Type B pancreatic cell (in vitro differentiated cells): ENCODE results near the gene SPATA25. TPM values are rescaled to one million over a fixed set of nuclear protein-coding genes. Genes with fewer than 3 reads are reported as not detected.

ENCODE experiments used
- DNase-seq: peaks from one replicate; pipeline ENCODE4 v3.0.0; 2021; ENCODE audit warnings: mixed read lengths; ENCODE audit not compliant: unreplicated experiment; ENCODE audit errors: extremely low spot score
- H3K27ac Mint-ChIP-seq: 2 replicates; pipeline ENCODE4 v1.8.0; 2021; ENCODE audit warnings: mild to moderate bottlenecking, mixed read lengths
- H3K27me3 Mint-ChIP-seq: 2 replicates; pipeline ENCODE4 v1.8.0; 2021; ENCODE audit warnings: mixed read lengths
- H3K36me3 Mint-ChIP-seq: 2 replicates; pipeline ENCODE4 v1.8.0; 2021; ENCODE audit warnings: mixed read lengths
- H3K4me1 Mint-ChIP-seq: one replicate; pipeline ENCODE4 v1.8.0; 2021; ENCODE audit warnings: mixed read lengths; ENCODE audit not compliant: unreplicated experiment
- H3K4me3 Mint-ChIP-seq: 2 replicates; pipeline ENCODE4 v1.8.0; 2021; ENCODE audit warnings: mild to moderate bottlenecking, mixed read lengths
- H3K9me3 Mint-ChIP-seq: 2 replicates; pipeline ENCODE4 v1.8.0; 2021; ENCODE audit warnings: mixed read lengths
- total RNA-seq: library from RNA; stranded (reverse); gene quantifications from 2 replicates; pipeline ENCODE4 v1.2.1, GENCODE V29; 2021; ENCODE audit warnings: low replicate concordance
- TF ChIP-seq, protein P1 (sequence below): fragments of 200-600 bp; sonication (generic); conservative IDR thresholded peaks from 2 replicates; pipeline ENCODE4 v1.5.0; 2021; ENCODE audit warnings: antibody characterized with exemption, mild to moderate bottlenecking

The SPATA25 gene
- total RNA-seq, 1 donor from 2014 or later, result 4.2 TPM

DNA sequence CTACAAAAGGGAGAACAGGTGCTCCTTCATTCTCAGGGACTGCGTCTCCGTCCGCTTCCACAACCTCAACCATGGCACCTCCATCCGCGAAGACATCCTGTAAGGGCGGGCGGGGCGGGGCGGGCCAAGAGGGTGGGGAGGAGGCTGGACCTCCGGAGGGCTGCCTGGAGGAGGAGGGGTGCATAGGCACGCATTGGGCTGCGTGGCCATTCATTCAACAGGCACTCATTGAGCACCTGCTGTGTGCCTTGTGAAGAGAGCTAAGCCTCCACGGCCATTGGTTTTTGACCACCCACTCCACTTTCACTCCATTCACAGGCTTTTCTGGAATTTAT is 29.6 kb downstream of the SPATA25 start:
- Mint-ChIP-seq H3K4me1 (peaks cover 25% of the 10 kb centered on the region), H3K36me3 (no peaks in the 10 kb centered on the region), H3K27ac (peak overlapping the region; percentile 90), H3K9me3 (no peaks in the 10 kb centered on the region), H3K4me3 (peak overlapping the region; percentile 96), H3K27me3 (no peaks in the 10 kb centered on the region)
- TF ChIP-seq, protein P1, sequence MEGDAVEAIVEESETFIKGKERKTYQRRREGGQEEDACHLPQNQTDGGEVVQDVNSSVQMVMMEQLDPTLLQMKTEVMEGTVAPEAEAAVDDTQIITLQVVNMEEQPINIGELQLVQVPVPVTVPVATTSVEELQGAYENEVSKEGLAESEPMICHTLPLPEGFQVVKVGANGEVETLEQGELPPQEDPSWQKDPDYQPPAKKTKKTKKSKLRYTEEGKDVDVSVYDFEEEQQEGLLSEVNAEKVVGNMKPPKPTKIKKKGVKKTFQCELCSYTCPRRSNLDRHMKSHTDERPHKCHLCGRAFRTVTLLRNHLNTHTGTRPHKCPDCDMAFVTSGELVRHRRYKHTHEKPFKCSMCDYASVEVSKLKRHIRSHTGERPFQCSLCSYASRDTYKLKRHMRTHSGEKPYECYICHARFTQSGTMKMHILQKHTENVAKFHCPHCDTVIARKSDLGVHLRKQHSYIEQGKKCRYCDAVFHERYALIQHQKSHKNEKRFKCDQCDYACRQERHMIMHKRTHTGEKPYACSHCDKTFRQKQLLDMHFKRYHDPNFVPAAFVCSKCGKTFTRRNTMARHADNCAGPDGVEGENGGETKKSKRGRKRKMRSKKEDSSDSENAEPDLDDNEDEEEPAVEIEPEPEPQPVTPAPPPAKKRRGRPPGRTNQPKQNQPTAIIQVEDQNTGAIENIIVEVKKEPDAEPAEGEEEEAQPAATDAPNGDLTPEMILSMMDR, result no peak
- DNase-seq, result no peak

DNA sequence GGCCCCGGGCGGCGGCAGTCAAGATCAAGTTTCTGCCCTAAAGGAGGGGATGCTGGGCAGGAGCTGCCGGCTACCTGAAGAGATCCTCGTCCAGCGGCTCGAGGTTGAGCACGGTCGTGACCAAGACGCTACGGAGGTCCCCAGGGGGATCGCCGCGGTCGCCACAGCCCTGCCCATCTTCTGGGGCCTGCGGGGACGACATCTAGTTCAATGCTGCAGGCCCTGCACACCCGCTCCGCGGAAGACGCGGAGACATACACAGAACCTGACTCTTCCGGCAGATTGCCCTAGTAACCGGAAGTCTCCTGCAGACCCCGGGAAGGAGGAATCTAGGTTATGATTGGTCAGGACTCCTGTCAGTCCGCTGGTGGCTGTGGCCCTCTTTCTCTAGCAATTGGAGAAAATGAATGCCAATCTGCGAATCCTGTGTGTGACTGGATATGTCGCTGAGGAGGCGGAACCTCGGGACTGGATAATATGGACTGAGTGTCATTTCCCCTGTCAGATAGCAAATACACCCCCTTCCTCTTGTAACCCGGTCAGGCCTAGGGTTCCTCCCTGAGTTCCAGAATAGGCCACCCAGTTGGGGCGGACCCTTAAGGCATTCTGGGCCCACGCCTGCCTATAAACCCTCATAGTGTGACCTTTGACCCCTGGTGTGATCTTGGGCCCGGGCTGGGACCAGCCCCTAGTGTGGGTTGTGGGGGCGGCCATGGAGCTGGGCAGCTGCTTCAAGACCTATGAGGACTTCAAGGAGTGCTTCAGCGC is 30.1 kb downstream of the SPATA25 start, which contains the start of the genes ACOT8 and ZSWIM3:
ACOT8 (minus strand) TSS at position 279 of the 768 bp plus-strand sequence; CDS start at position 202, 77 bp downstream.
ZSWIM3 (plus strand) TSS at position 501 of the 768 bp plus-strand sequence; CDS start at position 713, 212 bp downstream.
- Mint-ChIP-seq H3K36me3 (no peaks in the 10 kb centered on the region), H3K27me3 (no peaks in the 10 kb centered on the region), H3K9me3 (no peaks in the 10 kb centered on the region), H3K27ac (peak within 1 kb of the TSS; percentile 90), H3K4me3 (peak within 1 kb of the TSS; percentile 96), H3K4me1 (peaks cover 25% of the 10 kb centered on the region)
- TF ChIP-seq, protein P1, result no peak
- peak; percentile 93 for DNase-seq

DNA sequence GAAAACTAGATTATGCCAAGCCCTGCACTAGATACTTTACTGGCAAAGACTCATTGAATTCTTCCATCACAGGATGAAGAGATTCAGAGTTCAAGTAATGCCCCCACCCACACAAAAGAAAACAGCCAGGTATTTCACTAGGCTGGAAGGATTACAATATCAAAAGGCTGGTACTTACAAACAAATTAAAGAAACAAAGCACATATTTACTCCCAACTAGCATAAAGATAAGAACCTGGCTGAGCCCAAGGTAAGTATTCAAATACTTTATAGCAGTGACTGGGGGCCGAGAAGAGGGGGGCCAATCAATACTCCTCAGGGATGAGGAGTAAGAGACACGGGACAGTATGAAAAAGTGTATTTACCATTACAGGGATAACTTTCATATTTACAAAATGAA is 33.9 kb downstream of the SPATA25 start:
- Mint-ChIP-seq H3K4me3 (peak overlapping the region; percentile 19), H3K36me3 (no peaks in the 10 kb centered on the region), H3K27ac (no peak overlapping the region), H3K27me3 (no peaks in the 10 kb centered on the region), H3K4me1 (peaks cover 15% of the 10 kb centered on the region), H3K9me3 (no peaks in the 10 kb centered on the region)
- TF ChIP-seq, protein P1, result no peak
- DNase-seq, result no peak

DNA sequence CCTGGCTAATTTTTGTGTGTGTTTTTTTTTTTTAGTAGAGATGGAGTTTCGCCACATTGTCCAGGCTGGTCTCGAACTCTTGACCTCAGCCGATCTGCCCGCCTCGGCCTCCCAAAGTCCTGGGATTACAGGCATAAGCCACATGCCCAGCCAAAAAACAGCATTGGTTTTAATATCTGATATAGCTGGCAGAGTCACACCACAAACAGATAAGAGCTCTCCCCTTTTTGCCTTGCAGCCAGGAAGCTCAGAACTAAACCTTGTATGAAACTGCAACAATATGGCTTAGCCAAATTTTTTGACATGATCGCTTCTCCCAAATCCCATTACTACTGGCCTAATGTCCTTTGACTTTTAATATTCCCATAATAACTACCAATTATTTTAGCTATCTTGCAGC is 35.1 kb downstream of the SPATA25 start:
- no peak overlapping the region for H3K4me3 Mint-ChIP-seq
- no peaks in the 10 kb centered on the region for H3K36me3 Mint-ChIP-seq
- no peaks in the 10 kb centered on the region for H3K9me3 Mint-ChIP-seq
- H3K27me3 Mint-ChIP-seq, result no peaks in the 10 kb centered on the region
- no peak for DNase-seq
- no peak overlapping the region for H3K27ac Mint-ChIP-seq
- peaks cover 6% of the 10 kb centered on the region for H3K4me1 Mint-ChIP-seq
- TF ChIP-seq, protein P1, result no peak

DNA sequence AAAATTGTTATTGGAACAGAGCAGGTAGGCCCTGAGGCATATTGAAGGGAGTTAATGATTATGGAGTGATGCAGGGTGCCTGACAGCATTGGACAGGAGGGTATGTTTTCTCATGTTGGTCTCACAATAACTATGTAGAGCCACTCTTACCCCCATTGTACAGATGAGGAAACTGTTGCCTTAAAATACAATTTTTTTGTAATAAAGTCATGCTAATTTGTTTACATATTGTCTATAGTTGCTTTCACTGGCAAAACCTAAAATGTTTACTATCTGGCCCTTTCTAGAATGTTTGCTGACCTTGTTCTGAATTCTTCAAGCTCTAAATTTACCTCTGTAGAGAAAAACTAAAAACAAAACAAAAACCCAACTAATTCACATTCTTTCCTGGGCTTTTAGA is 35.9 kb downstream of the SPATA25 start:
- TF ChIP-seq, protein P1, result no peak
- Mint-ChIP-seq H3K4me1 (peaks cover 2% of the 10 kb centered on the region), H3K4me3 (no peak overlapping the region), H3K36me3 (no peaks in the 10 kb centered on the region), H3K27me3 (no peaks in the 10 kb centered on the region), H3K9me3 (no peaks in the 10 kb centered on the region), H3K27ac (no peak overlapping the region)
- no peak for DNase-seq
